Fibroblast of the aortic adventitia (primary cell): ENCODE data around the gene SRPK2. TPM values are rescaled to one million over a fixed set of nuclear protein-coding genes. Genes with fewer than 3 reads are reported as not detected.

Source experiments
- DNase-seq: peaks from one replicate; pipeline ENCODE4 v3.0.0-alpha.2; 2010; ENCODE audit warnings: low read depth
- H3K4me3 ChIP-seq: 2 replicates; pipeline ENCODE4 v1.5.1; 2011; ENCODE audit warnings: low read depth, mild to moderate bottlenecking, control low read depth, low read length, moderate library complexity
- CTCF ChIP-seq: IDR thresholded peaks from 2 replicates; pipeline ENCODE4 v1.5.1; 2011; ENCODE audit warnings: mild to moderate bottlenecking, low read length, control low read depth, inconsistent platforms; ENCODE audit not compliant: insufficient read depth
- total RNA-seq: library from RNA; depleted of rRNA; stranded (reverse); fragments of >200 nt; gene quantifications from 2 replicates; pipeline ENCODE4 v1.2.3, GENCODE V29; 2012; ENCODE audit warnings: low replicate concordance

SRPK2 gene
- total RNA-seq, 1 donor = 50.8 TPM

GRCh38 chr7:105178928-105179541 lies 209.7 kb downstream of the SRPK2 start:
- H3K4me3 ChIP-seq = no peak overlapping the region
- TF ChIP-seq CTCF = no peak
- DNase-seq = no peak

- H3K4me3 ChIP-seq = no peak overlapping the region
- no peak for DNase-seq
- TF ChIP-seq CTCF = no peak
Observed at GRCh38 chr7:105178177-105178576, 210.5 kb downstream of the SRPK2 start.

GRCh38 chr7:105177026-105177425 lies 211.7 kb downstream of the SRPK2 start:
- no peak for DNase-seq
- TF ChIP-seq CTCF = no peak
- H3K4me3 ChIP-seq = no peak overlapping the region

GRCh38 chr7:105173586-105173985 lies 215.1 kb downstream of the SRPK2 start:
- TF ChIP-seq CTCF = no peak
- no peak overlapping the region for H3K4me3 ChIP-seq
- no peak for DNase-seq

- no peak for DNase-seq
- TF ChIP-seq CTCF = no peak
- H3K4me3 ChIP-seq = no peak overlapping the region
Observed at GRCh38 chr7:105164751-105165150, 224.0 kb downstream of the SRPK2 start.

GRCh38 chr7:105163718-105164117 lies 225.0 kb downstream of the SRPK2 start:
- DNase-seq = no peak
- no peak for TF ChIP-seq CTCF
- H3K4me3 ChIP-seq = no peak overlapping the region

GRCh38 chr7:105161366-105161765 lies 227.4 kb downstream of the SRPK2 start:
- no peak for DNase-seq
- no peak overlapping the region for H3K4me3 ChIP-seq
- TF ChIP-seq CTCF = no peak
